OCI-LY1 (cell line): ENCODE measurements around the gene GRIK3.

Source experiments
- H2AFZ ChIP-seq: fragments of 200-600 bp; sonication (generic), shearing (Covaris generic); 2 replicates; pipeline ENCODE4 v1.6.0; 2014; ENCODE audit warnings: antibody characterized with exemption, mild to moderate bottlenecking, low read length
- H3F3A ChIP-seq: fragments of 200-600 bp; sonication (generic), shearing (Covaris generic); 2 replicates; pipeline ENCODE4 v1.6.0; 2014; ENCODE audit warnings: mild to moderate bottlenecking, antibody characterized with exemption, low read length, moderate library complexity; ENCODE audit not compliant: insufficient read depth
- H3K27ac ChIP-seq: fragments of 200-600 bp; sonication (generic); 2 replicates; pipeline ENCODE4 v1.5.1; 2014; ENCODE audit warnings: low read length, mixed run types, mild to moderate bottlenecking, low read depth; ENCODE audit not compliant: poor library complexity, severe bottlenecking
- H3K27me3 ChIP-seq: fragments of 200-600 bp; sonication (generic); 2 replicates; pipeline ENCODE4 v1.6.0; 2014; ENCODE audit warnings: antibody characterized with exemption, mild to moderate bottlenecking, low read length, moderate library complexity; ENCODE audit not compliant: insufficient read depth
- H3K36me3 ChIP-seq: fragments of 200-600 bp; sonication (generic); 2 replicates; pipeline ENCODE4 v1.6.1; 2014; ENCODE audit warnings: mild to moderate bottlenecking, antibody characterized with exemption, low read length, moderate library complexity, mixed read lengths; ENCODE audit not compliant: insufficient read depth
- H3K4me1 ChIP-seq: fragments of 200-600 bp; sonication (generic); 2 replicates; pipeline ENCODE4 v1.5.1; 2014; ENCODE audit warnings: mild to moderate bottlenecking, low read length, moderate library complexity; ENCODE audit not compliant: insufficient read depth, severe bottlenecking
- H3K4me2 ChIP-seq: fragments of 200-600 bp; sonication (generic), shearing (Covaris generic); 2 replicates; pipeline ENCODE4 v1.6.1; 2014; ENCODE audit warnings: low read length
- H3K4me3 ChIP-seq: fragments of 200-600 bp; sonication (generic); 2 replicates; pipeline ENCODE4 v1.5.1; 2014; ENCODE audit warnings: low read length, low read depth, mild to moderate bottlenecking, mixed read lengths; ENCODE audit not compliant: poor library complexity, severe bottlenecking
- H3K79me2 ChIP-seq: fragments of 200-600 bp; shearing (Covaris generic); 2 replicates; pipeline ENCODE4 v1.6.1; 2016; ENCODE audit warnings: mixed run types, low read length, mixed read lengths; ENCODE audit not compliant: insufficient read depth
- H3K9ac ChIP-seq: fragments of 200-600 bp; sonication (generic), shearing (Covaris generic); 2 replicates; pipeline ENCODE4 v1.6.1; 2014; ENCODE audit warnings: mild to moderate bottlenecking, low read length, mixed read lengths
- H3K9me2 ChIP-seq: fragments of 200-600 bp; sonication (generic), shearing (Covaris generic); 2 replicates; pipeline ENCODE4 v1.6.1; 2014; ENCODE audit warnings: low read depth, mild to moderate bottlenecking, low read length, mixed read lengths
- H3K9me3 ChIP-seq: fragments of 200-600 bp; shearing (Covaris generic); 2 replicates; pipeline ENCODE4 v1.6.1; 2014; ENCODE audit warnings: low read length, mixed read lengths
- H4K20me1 ChIP-seq: fragments of 200-600 bp; sonication (generic), shearing (Covaris generic); 2 replicates; pipeline ENCODE4 v1.6.0; 2016; ENCODE audit warnings: mild to moderate bottlenecking, low read length; ENCODE audit not compliant: insufficient read depth
- EZH2 ChIP-seq: fragments of 200-600 bp; sonication (generic), shearing (Covaris generic); IDR thresholded peaks from 2 replicates; pipeline ENCODE4 v1.8.0; 2017; ENCODE audit warnings: borderline replicate concordance, mixed run types, mild to moderate bottlenecking, antibody characterized with exemption, low read length, moderate library complexity, mixed read lengths
- TF ChIP-seq, protein P1 (sequence below): fragments of 200-600 bp; sonication (generic), shearing (Covaris generic); IDR thresholded peaks from 2 replicates; pipeline ENCODE4 v1.5.1; 2017; ENCODE audit warnings: mild to moderate bottlenecking, antibody characterized with exemption, low read length, moderate library complexity, mixed read lengths

Gene GRIK3

DNA sequence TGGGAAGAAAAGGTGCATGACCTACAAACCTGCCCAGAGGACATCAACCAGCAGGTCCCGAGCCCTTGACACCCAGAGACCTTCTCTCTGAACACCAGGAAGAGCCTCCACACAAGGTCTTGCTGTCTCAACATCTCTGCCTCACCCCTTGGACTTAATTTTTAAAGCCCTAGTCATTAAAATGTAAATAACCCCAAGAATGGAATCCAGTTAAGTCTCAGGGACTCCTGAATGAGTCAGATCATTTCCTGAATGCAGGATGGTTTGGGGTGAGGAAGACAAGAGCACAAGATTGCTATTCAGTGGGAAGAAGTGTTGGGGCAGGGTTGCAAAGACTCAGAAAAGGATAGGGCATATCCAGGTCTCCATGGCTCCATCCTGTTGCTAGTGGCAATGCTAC is 17.8 kb upstream of the GRIK3 start:
- Histone ChIP-seq H3K9ac (no peak overlapping the region), H3K27ac (no peak overlapping the region), H3K36me3 (no peaks in the 10 kb centered on the region), H3F3A (no peaks in the 10 kb centered on the region), H3K9me3 (no peaks in the 10 kb centered on the region), H2AFZ (no peak overlapping the region), H3K4me2 (no peak overlapping the region), H3K4me3 (no peak overlapping the region), H3K79me2 (no peaks in the 10 kb centered on the region), H3K9me2 (no peaks in the 10 kb centered on the region), H4K20me1 (no peaks in the 10 kb centered on the region), H3K4me1 (no peaks in the 10 kb centered on the region), H3K27me3 (no peaks in the 10 kb centered on the region)
- TF ChIP-seq, protein P1, sequence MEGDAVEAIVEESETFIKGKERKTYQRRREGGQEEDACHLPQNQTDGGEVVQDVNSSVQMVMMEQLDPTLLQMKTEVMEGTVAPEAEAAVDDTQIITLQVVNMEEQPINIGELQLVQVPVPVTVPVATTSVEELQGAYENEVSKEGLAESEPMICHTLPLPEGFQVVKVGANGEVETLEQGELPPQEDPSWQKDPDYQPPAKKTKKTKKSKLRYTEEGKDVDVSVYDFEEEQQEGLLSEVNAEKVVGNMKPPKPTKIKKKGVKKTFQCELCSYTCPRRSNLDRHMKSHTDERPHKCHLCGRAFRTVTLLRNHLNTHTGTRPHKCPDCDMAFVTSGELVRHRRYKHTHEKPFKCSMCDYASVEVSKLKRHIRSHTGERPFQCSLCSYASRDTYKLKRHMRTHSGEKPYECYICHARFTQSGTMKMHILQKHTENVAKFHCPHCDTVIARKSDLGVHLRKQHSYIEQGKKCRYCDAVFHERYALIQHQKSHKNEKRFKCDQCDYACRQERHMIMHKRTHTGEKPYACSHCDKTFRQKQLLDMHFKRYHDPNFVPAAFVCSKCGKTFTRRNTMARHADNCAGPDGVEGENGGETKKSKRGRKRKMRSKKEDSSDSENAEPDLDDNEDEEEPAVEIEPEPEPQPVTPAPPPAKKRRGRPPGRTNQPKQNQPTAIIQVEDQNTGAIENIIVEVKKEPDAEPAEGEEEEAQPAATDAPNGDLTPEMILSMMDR = no peak
- TF ChIP-seq EZH2 = no peak

DNA sequence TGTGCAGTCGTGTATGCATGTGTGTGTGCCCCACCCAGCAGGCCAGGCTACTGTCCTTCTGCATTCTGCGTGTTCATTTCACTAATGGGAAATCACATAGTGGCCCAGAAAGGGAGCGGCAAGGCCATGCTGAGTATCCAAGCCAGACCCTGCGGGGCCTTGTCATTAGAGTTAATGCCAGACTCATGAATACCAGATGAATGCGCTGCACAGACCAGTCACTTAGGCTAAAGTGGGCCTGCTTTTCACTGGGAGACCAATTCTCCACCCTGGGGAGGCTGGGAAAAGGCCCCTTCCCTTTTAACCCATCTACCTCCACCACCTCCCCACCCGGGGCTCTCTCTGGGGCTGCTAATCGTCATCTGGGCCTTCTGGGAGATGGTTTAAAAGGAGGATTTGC is 17.0 kb upstream of the GRIK3 start:
- H3K4me3 ChIP-seq = no peak overlapping the region
- H3K9me2 ChIP-seq = no peaks in the 10 kb centered on the region
- no peaks in the 10 kb centered on the region for H3K27me3 ChIP-seq
- no peaks in the 10 kb centered on the region for H3K4me1 ChIP-seq
- H3K79me2 ChIP-seq = no peaks in the 10 kb centered on the region
- no peak for TF ChIP-seq EZH2
- TF ChIP-seq, protein P1 = no peak
- no peak overlapping the region for H3K9ac ChIP-seq
- no peaks in the 10 kb centered on the region for H3K36me3 ChIP-seq
- H3K4me2 ChIP-seq = no peak overlapping the region
- no peaks in the 10 kb centered on the region for H4K20me1 ChIP-seq
- no peaks in the 10 kb centered on the region for H3F3A ChIP-seq
- H2AFZ ChIP-seq = no peak overlapping the region
- H3K27ac ChIP-seq = no peak overlapping the region
- no peaks in the 10 kb centered on the region for H3K9me3 ChIP-seq

GRCh38 chr1:37047542-37047941 is 13.2 kb upstream of the GRIK3 start:
- Histone ChIP-seq H3K9ac (no peak overlapping the region), H3K9me2 (no peaks in the 10 kb centered on the region), H4K20me1 (no peaks in the 10 kb centered on the region), H3K36me3 (no peaks in the 10 kb centered on the region), H3K27ac (no peak overlapping the region), H3K4me3 (no peak overlapping the region), H3F3A (no peaks in the 10 kb centered on the region), H3K4me1 (no peaks in the 10 kb centered on the region), H3K9me3 (no peaks in the 10 kb centered on the region), H2AFZ (no peak overlapping the region), H3K27me3 (no peaks in the 10 kb centered on the region), H3K79me2 (no peaks in the 10 kb centered on the region), H3K4me2 (no peak overlapping the region)
- no peak for TF ChIP-seq EZH2
- TF ChIP-seq, protein P1 = no peak
